Pancreas (tissue), 10 donors: ENCODE data around the gene ANK2. TPM values are rescaled to one million over a fixed set of nuclear protein-coding genes. Genes with fewer than 3 reads are reported as not detected.

Experiments
- ATAC-seq, 4 donors: fragments of 200-7000 bp; cut with Tn5 transposase; one replicate each; pipeline versions ENCODE4 v1.8.0 to v1.9.1; 2020; ENCODE audit warnings: mild to moderate bottlenecking in 4 of 4, moderate library complexity in 4 of 4
- DNase-seq, 6 donors: peaks; one replicate each; pipeline ENCODE4 v3.0.0-alpha.2; 2020
- FAIRE-seq: peaks from 2 replicates; lab custom pipeline; 2012; peaks lifted over from hg19 to GRCh38; lab: Jason Lieb, UNC
- H3K27ac ChIP-seq, 4 donors: fragments of 200-600 bp; sonication (generic); 1 replicate in 3 of 4; 2 replicates in 1 of 4; pipeline versions ENCODE4 v1.5.0 to v1.8.0; 2020
- H3K27me3 ChIP-seq, 4 donors: fragments of 200-600 bp; one replicate each; pipeline ENCODE4 v1.8.0; 2021
- H3K36me3 ChIP-seq, 3 donors: fragments of 200-600 bp; sonication (generic) in 1 of 3; one replicate each; pipeline versions ENCODE4 v1.5.0 to v1.8.0; 2020 to 2021
- H3K4me1 ChIP-seq, 3 donors: fragments of 200-600 bp; one replicate each; pipeline ENCODE4 v1.8.0; 2021
- H3K4me3 ChIP-seq, 4 donors: fragments of 200-600 bp; sonication (generic) in 2 of 4; one replicate each; pipeline versions ENCODE4 v1.5.0 to v1.8.0; 2020 to 2021
- H3K9me3 ChIP-seq, 4 donors: fragments of 200-600 bp; one replicate each; pipeline ENCODE4 v1.8.0; 2021
- WGBS, 2 donors: extraction: QIAGEN DNeasy Blood & Tissue Kit; methylation state at CpG; one replicate each; pipeline ENCODE4 v1.1.7; 2013; 5-methylcytosine and 5-hydroxymethylcytosine counted together
- intact Hi-C, 3 donors: fragments of 100-400 bp; cut with DNase I; formaldehyde crosslinking; loops; one replicate each; pipeline versions ENCODE4 v1.11.1 to v1.14.2; 2022
- polyA plus RNA-seq, 2 donors: library from polyadenylated mRNA; stranded (reverse); fragments of 200-250 nt; gene quantifications; one replicate each; pipeline ENCODE4 v1.2.3, GENCODE V29; 2013
- total RNA-seq, 6 donors: library from RNA; stranded (reverse); fragmentation: NEBNext Ultra II Directional in 4 of 6; extraction: Animal tissue kit (Norgen Biotek cat#: 25700) in 4 of 6; gene quantifications; one replicate each; pipeline versions ENCODE4 v1.2.1 to v1.2.4, GENCODE V29; 2021 to 2023
- TF ChIP-seq, protein P1 (sequence below), 4 donors: fragments of 200-600 bp; sonication (generic) in 3 of 4; IDR thresholded peaks; one replicate each; pipeline versions ENCODE4 v1.5.0 to v1.8.0; 2021; ENCODE audit warnings: antibody characterized with exemption in 4 of 4
- donor health status: healthy with polysubstance abuse.
- donor health status: DM: no; HTN: no; CAD: no; lungs with moderate emphysema.
- donor health status: DM: no; HTN: no; CAD: no.
- donor health status: control.
- donor health status: control.
- donor health status: Bipolar disorder and iron deficiency.
- donor health status: DM: yes; HTN: yes; CAD: no.
- donor health status: DM: no; HTN: no; CAD: no.
- donor health status: DM: no; HTN: no; CAD: no.
- donor health status: DM: yes; HTN: yes; CAD: no.

Gene ANK2
- total and polyA plus RNA-seq, 8 donors = 1.0 to 4.2 (median 2.7) TPM

DNA sequence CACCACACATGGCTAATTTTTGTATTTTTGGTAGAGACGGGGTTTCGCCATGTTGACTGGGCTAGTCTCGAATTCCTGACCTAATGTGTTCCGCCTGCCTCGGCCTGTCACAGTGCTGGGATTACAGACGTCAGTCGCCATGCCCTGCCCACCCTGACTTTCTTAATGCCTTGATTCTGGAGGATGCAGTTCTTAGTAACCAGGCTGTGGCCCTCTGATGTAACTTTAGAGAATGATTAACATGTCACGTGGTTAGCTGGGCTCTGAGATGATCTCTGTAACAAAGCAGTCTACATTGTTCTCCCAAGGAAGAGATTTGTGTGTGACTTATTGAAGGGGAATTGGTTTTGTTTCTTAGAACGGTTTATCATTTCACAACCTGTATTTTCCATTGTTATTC, 30.6 kb downstream of the ANK2 start:
- ATAC-seq = peak in 2 of 4 donors; percentile 41 to 54
- Histone ChIP-seq H3K9me3 (no peaks in the 10 kb centered on the region), H3K27ac (no peak overlapping the region), H3K27me3 (no peaks in the 10 kb centered on the region), H3K4me1 (no peaks in the 10 kb centered on the region), H3K36me3 (no peaks in the 10 kb centered on the region), H3K4me3 (no peak overlapping the region)
- intact Hi-C loops = no loop called here
- no peak for FAIRE-seq
- WGBS, 2 donors = 71 to 77% methylated on average over 9 of the region's 9 CpGs
- TF ChIP-seq, protein P1, sequence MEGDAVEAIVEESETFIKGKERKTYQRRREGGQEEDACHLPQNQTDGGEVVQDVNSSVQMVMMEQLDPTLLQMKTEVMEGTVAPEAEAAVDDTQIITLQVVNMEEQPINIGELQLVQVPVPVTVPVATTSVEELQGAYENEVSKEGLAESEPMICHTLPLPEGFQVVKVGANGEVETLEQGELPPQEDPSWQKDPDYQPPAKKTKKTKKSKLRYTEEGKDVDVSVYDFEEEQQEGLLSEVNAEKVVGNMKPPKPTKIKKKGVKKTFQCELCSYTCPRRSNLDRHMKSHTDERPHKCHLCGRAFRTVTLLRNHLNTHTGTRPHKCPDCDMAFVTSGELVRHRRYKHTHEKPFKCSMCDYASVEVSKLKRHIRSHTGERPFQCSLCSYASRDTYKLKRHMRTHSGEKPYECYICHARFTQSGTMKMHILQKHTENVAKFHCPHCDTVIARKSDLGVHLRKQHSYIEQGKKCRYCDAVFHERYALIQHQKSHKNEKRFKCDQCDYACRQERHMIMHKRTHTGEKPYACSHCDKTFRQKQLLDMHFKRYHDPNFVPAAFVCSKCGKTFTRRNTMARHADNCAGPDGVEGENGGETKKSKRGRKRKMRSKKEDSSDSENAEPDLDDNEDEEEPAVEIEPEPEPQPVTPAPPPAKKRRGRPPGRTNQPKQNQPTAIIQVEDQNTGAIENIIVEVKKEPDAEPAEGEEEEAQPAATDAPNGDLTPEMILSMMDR (IDR thresholded peaks at IDR 0.05) = no peak
- DNase-seq = no peak

DNA sequence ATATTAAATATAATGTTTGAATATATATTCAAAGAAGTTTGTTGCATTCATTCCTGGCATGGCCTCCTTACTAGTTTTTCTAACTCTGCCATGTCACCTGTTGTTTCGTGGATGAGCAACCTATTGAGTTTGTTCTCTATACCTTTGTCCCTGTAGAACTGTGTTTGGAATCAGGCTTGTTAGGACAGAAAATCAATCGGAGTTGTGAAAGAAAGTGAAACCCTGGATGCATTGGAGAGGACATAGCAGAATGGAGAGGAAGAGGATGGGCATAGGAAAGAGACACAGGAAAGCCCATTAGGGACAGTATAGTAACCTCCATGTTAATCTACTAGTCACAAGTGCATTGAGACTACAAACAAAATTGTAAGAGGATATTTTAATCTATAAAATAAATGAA, 31.2 kb downstream of the ANK2 start:
- FAIRE-seq = no peak
- Histone ChIP-seq H3K4me3 (no peak overlapping the region), H3K4me1 (no peaks in the 10 kb centered on the region), H3K27ac (no peak overlapping the region), H3K9me3 (no peaks in the 10 kb centered on the region), H3K36me3 (no peaks in the 10 kb centered on the region), H3K27me3 (no peaks in the 10 kb centered on the region)
- TF ChIP-seq, protein P1 (IDR thresholded peaks at IDR 0.05) = no peak
- 28 to 40% methylated on average over 2 of the region's 2 CpGs for WGBS, 2 donors
- ATAC-seq = no peak
- intact Hi-C loops = no loop called here
- no peak for DNase-seq

DNA sequence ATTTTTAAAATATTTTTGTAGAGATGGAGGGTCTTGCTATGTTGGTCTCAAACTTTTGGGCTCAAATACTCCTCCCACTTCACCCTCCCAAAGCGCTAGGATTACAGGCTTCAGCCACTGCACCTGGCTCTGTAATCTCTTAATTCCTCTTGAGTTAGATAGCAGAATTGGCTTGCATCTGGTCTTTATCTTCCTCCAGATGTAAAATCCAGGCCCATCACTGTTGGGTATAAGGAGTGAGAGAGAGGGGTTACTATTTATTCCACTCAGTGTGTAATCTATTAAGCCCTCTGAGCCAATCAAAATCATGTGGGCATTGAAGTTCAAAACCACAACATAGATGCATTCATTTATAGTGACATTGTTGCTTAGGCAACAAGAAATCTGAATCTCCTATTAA, 33.9 kb downstream of the ANK2 start:
- intact Hi-C loops = no loop called here
- no peak overlapping the region for H3K27ac ChIP-seq
- TF ChIP-seq, protein P1 (IDR thresholded peaks at IDR 0.05) = no peak
- no peak for ATAC-seq
- no peak overlapping the region for H3K4me3 ChIP-seq
- no peak for DNase-seq
- no peaks in the 10 kb centered on the region for H3K36me3 ChIP-seq
- FAIRE-seq = no peak
- no peaks in the 10 kb centered on the region for H3K9me3 ChIP-seq
- 88 to 92% methylated on average over 1 of the region's 1 CpG for WGBS, 2 donors
- no peaks in the 10 kb centered on the region for H3K4me1 ChIP-seq
- H3K27me3 ChIP-seq = no peaks in the 10 kb centered on the region

DNA sequence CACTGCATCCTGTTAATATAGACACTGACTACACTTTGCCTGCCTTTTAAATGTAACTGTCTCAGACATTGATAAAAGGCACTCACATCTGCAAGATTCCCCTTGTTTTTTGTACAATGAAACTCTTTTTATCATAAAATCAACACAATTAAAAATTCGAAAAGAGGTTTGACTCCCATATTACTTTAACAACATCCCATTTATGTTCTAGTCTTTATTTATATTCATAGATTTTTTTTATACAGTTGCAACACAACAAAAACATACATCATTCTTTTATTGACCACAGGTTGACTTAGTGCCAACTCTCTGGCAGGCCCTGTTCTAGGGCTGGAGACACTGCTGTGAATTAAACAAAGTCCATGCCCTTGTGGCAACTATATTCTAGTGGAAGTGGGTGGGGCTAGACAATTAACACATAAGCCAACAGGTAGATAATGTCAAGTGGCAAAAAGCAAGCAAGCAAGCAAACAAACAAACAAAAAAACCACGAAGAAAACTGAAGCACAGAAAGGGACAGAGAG, 36.8 kb downstream of the ANK2 start:
- H3K4me3 ChIP-seq = no peak overlapping the region
- TF ChIP-seq, protein P1 (IDR thresholded peaks at IDR 0.05) = no peak
- FAIRE-seq = no peak
- no peak for ATAC-seq
- H3K27ac ChIP-seq = no peak overlapping the region
- H3K4me1 ChIP-seq = no peaks in the 10 kb centered on the region
- DNase-seq = no peak
- no peaks in the 10 kb centered on the region for H3K36me3 ChIP-seq
- H3K27me3 ChIP-seq = no peaks in the 10 kb centered on the region
- intact Hi-C loops = no loop called here
- WGBS, 2 donors = 38 to 41% methylated on average over 2 of the region's 2 CpGs
- H3K9me3 ChIP-seq = no peaks in the 10 kb centered on the region

DNA sequence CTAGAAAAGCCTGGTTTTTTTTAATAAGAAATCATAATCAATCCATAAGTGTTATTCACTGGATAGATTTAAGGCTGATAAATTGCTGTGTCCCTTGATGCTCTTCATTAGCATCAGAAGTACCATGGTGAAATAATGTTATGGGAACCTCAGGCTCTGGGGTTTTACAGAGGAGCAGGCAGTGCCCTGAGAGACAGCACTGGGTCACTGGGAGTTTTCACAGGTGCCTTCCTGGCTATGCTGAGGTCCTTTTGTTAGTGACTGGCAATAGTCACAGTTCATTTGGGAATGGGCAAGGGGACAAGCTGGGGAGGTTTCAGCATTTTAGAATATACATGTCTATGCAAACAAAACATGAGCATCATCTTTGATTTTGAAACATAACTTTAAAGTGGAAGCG, 38.6 kb downstream of the ANK2 start:
- no peak overlapping the region for H3K4me3 ChIP-seq
- ATAC-seq (peak in 3 of 4 donors; percentile 51 to 72 (median 62)), FAIRE-seq (no peak), DNase-seq (peak in 1 of 6 donors; percentile 14)
- H3K27me3 ChIP-seq = peaks cover 0 to 4% (median 0%) of the 10 kb centered on the region in 4 donors
- WGBS, 2 donors = 77 to 78% methylated on average over 1 of the region's 1 CpG
- TF ChIP-seq, protein P1 (IDR thresholded peaks at IDR 0.05) = no peak
- H3K9me3 ChIP-seq = no peaks in the 10 kb centered on the region
- intact Hi-C loops = no loop called here
- no peaks in the 10 kb centered on the region for H3K36me3 ChIP-seq
- H3K27ac ChIP-seq = no peak overlapping the region
- no peaks in the 10 kb centered on the region for H3K4me1 ChIP-seq
